HG03342 (cell line): ENCODE results near the gene MRGPRE.

Experiments
- ATAC-seq: cut with Tn5 transposase; IDR thresholded peaks from one replicate; pipeline ENCODE4 v1.9.1; 2021; ENCODE audit warnings: mild to moderate bottlenecking, moderate library complexity; ENCODE audit not compliant: unreplicated experiment

MRGPRE gene

GRCh38 chr11:3227568-3228444 is 4.4 kb downstream of the MRGPRE start:
- ATAC-seq = no peak

- ATAC-seq = no peak
Observed at GRCh38 chr11:3226846-3227567, 5.2 kb downstream of the MRGPRE start.

GRCh38 chr11:3225826-3226750 is 6.1 kb downstream of the MRGPRE start:
- no peak for ATAC-seq

DNA sequence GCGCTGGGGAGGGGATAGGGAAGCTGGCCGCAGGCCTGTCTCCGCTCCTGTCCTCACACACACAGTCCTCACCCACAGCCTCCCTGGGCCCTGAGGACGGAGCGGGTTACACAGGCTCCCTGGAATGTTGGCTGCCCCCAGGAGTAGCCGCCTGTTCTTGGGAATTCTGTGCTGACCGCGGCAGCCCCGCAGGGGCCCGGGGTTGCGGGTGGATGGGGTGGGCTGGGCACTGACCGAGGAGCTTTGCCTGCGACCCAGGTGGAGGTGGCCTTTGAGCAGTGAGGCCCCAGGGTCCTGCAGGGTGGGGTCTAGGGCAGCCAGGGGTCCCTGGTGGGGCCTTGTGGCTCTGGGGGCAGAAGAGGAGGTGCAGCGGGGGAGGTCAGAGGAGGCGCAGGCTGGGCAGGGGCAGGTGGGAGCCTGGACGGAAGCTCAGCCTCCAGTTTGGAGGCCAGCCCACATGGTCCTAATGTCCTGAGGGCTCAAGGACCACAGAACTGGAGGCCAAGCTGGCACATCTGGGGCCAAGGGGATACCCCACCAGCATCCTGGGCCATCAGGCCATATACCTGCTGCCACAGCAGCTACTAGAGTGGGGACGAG is 7.0 kb downstream of the MRGPRE start:
- no peak for ATAC-seq

GRCh38 chr11:3224401-3225057 is 7.7 kb downstream of the MRGPRE start:
- no peak for ATAC-seq

DNA sequence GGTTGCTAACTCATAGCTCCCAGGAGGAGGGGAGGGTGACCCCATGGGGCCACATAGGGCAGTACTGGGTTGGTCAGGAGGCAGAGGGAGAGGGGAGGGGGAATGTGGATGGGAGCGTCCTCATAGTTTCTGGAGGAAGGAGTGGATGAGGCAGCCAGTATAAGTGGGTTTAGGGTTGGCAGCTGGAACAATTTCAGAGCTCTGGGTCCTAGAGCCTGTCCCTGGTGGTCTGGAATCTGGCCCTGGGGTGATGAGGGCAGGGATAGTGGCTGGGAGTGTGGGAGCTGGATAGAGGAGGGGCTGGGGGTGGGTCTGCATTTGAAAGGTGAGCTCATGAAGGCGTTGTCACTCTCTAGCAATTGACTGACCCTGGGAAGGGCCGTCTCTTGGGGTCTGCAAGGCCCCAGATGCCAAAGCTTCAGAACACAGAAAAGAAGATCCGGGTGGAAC is 8.3 kb downstream of the MRGPRE start:
- no peak for ATAC-seq

DNA sequence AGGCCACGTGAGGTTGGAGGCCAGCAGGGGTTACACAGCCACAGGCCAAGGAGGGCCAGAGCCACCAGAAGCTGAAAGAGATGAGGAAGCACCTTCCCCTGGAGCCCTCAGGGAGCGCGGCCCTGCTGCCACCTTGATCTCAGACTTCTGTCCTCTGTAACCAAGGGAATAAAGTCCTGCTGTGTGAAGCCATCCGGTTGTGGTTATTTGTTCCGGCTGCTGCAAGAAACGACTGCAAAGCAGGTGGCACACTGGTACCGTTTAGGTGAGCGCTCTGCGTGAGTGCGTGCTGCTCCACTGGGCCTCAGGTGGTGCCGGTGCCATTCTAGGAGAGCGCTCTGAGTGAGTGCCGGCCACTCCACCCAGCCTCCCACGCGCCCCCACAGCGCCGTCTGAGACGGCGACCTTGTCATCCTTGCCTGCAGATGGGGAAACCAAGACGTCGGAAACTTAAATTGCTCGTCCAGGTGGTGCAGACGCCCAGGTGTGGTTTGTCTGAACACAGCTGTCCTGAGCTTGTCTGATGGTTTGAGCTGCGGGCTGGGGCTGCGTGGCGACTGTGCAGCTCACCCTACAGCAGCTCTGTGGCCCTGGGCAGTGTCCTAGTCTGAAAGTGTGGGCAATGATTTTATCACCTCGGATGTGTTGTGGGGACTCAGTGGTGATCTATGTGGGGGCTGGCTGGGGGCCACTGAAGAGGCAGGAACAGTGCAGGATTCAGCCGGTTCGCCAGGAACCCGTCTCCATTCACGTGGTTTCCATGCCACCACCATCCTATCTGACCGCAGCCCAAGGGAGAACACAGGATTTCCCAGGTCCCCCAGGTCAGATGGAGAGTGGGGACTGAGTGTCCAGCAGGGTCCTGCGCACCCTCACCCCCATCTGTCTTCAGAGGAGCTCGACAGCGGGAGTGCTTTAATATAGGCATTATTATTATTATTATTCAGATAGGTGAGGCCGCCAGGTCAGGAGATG is 9.0 kb downstream of the MRGPRE start:
- ATAC-seq = no peak

DNA sequence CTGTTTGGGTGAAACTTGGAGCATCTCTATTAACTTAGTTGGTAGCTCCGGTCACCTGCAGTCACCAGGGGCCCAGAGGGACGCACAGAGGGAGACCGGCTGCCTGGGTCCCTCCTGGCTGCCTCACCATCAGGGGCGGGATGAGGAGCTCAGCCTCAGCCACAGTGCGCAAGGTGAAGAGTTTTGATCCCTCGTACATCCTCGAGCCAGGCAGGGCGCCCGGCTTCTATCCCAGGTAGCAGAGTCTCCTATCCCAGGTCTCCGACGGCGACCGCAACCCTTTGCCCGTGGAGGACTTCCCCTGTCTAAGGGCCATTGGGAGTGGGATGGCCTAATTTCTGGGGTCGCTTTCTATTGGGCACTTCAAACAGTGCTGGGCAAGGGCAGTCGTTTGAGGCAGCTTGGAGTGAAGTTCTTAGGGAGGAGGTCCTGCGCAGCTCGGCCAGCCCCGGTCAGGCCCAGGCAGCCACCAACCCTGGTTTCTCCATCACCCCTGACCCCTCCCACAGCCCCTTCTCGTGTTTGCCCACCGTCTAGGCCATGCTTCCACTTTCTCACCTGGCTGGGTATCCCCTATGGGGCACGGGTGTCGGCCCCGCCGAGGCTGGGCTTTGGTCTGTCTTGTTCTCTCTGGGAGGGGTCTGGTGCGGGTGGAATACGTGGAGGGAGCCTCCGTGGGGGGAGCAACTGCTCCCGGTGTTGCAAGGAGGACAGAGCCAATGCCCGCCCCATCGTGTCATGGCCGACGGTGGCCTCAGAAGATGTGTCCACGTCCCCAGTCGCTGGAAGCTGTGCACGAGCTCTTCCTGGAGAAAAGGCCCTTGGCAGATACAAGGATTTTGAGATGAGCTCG is 10.0 kb downstream of the MRGPRE start:
- no peak for ATAC-seq

DNA sequence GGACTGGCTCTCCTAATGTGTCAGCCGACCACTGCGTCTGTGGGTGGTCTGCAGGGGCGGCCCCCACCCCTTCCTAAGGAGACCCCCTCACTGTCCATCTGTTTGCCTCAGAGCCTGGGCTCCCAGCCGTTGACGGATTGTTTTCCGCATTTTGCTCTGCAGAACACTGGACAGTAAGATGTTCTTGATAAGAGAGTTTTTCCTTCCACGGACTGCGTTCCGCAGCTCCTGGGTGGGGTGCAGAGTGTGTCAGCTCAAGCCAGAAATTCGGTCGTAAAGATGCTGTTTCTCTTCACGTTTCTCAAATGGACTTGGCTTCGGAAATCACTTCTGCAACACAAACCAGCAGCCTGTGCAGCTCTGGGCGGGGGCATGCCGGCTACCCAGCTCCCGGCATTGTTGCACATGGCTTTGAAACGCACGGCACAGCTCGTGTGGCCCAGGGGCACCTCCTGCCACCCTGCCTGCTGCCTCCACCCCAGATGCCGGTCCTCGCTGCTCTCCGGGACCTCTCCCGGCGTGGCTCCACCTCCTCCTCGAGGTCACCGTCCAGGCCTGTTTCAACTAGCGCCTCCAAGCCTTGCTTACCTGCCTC is 10.7 kb downstream of the MRGPRE start:
- ATAC-seq = no peak

- no peak for ATAC-seq
Observed at GRCh38 chr11:3220521-3221407, 11.5 kb downstream of the MRGPRE start.

DNA sequence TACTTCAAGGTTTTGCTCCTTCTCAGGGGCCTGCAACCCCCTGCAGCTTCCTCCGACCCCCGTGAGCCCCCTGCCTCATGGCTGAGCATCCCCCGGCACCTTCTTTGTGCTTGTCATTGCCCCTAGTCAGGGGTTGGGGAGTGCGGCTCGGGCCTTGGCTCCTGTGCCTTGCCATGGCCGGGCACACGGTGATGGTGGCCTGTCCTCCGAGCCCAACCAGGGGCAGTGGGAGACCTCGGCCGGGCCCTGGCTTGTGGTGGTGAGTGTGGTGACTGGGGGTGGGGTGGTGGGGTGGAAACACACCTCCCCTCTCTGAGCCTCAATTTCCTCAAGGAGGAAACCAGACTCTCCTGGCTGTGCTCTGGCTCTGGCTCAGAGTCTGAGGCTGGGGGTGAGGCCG is 12.1 kb downstream of the MRGPRE start:
- ATAC-seq = no peak

DNA sequence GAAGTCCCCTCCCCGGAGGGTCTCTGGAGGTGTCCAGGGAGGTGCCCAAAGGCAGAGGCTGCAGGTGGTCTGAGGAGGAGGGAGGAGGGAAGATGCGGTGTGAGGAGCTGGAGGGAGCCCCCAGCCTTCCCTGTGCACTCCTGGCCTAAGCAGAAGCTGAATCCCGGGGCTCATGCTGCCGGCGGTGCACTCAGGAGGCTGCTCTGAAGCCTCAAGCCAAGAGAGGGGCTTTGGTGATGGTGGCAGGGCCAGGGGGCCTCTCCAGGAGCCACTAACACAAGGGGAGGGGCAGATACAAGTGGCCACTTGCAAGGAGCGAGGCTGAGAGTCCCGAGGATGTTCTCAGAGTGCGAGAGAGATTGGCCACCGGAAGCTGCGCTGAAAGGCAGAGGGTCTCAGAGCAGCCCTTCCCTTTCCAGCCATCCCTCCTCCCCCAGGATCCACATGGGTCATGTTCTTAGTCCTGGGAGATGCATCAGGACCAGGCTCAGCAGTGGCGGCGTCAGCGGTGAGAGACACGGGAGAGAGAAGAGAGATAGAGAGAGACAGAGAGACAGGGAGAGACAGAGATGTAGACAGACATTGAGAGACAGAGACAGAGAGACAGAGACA is 12.8 kb downstream of the MRGPRE start:
- ATAC-seq = no peak

- ATAC-seq = no peak
Observed at GRCh38 chr11:3218483-3219280, 13.5 kb downstream of the MRGPRE start, which contains the start of gene MRGPRG. Gene MRGPRG (minus strand): TSS chr11:3218813. CDS start chr11:3218813, 0 bp downstream.

DNA sequence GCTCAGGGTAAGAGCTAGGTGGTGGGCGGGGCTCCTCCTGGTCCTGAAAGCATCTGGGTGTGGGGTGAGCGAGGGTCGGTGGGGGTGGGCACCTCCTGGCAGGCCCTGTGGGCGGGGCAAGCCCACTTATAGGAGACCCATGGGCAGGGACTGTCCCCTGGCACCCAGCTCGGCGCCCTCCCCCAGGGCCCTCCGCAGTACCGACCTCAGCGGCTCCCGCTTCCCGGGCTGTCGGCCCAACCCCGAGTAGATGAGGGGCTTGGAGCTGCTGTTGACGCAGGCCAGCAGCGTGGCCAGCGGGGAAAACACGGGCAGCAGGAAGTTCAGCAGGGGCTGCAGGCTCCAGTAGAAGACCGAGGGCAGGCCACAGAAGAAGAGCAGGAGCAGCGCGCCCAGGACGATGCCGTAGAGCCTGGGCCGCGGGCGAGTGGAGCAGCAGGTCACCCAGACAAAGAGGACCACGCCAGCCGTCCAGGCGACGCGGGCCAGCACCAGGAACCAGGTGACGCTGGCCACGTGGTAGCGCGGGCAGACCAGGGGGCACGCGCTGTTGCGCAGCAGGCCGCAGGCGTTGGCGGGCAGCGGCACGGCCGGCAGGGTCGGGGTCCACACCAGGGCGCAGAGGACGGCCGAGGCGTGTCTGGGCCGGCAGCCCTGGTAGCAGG is 14.3 kb downstream of the MRGPRE start:
- no peak for ATAC-seq

DNA sequence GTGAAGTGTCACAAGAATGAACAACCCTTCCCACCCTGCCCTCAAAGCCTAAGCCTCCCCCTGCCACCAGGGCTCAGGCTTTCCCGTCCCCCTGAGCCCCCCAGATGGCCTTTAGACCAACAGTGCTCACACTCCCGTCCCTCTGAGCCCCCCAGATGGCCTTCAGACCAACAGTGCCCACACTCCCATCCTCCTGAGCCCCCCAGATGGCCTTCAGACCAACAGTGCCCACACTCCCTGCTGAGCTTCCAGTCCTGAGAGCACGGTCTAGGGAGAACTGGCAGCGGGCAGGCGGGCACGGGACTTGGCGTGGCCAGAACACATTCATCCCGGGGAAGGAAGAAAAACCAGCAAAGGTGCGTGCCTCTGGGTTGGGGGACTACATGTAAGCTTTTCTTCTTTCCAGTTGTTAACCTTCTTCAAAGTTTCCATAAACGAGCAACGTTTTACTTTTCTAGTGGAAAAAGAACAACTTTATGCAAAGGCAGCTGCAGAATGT is 16.1 kb downstream of the MRGPRE start:
- no peak for ATAC-seq
